SK-N-SH (cell line): ENCODE measurements around the gene CRISPLD2. TPM values are rescaled to one million over a fixed set of nuclear protein-coding genes. Genes with fewer than 3 reads are reported as not detected.

ENCODE experiments used
- CTCF ChIA-PET: fragments of 300-600, 350-600 bp; formaldehyde crosslinking; extraction: SDS; loops from one replicate; lab custom pipeline; 2021; lab: Yijun Ruan, JAX
- POLR2A ChIA-PET: fragments of 350-600 bp; sonication (Branson Sonifier 250); formaldehyde crosslinking; extraction: SDS; loops from one replicate; lab custom pipeline; 2020; ENCODE audit warnings: antibody characterized with exemption, inconsistent platforms; lab: Yijun Ruan, JAX
- DNase-seq: peaks from one replicate; pipeline ENCODE4 v3.0.0; 2012
- H2AFZ ChIP-seq: fragments of 200-600 bp; sonication (generic); 2 replicates; pipeline ENCODE4 v1.8.1; 2016; ENCODE audit warnings: antibody characterized with exemption, mild to moderate bottlenecking, low read depth
- H3F3A ChIP-seq: fragments of 200-600 bp; sonication (generic); replicated peaks from 2 replicates; pipeline ENCODE3; 2016; ENCODE audit warnings: antibody characterized with exemption, mild to moderate bottlenecking; ENCODE audit not compliant: insufficient read depth
- H3K27ac ChIP-seq, 2 experiments: fragments of 200-500 bp in 1 of 2; fragments of 200-600 bp in 1 of 2; sonication (Bioruptor generic) in 1 of 2; sonication (generic), shearing (Covaris generic) in 1 of 2; 2 replicates each; pipeline versions ENCODE4 v1.5.1 to v1.6.1; 2014 to 2016; ENCODE audit warnings: low read depth in 2 of 2, inconsistent platforms in 1 of 2, low read length in 1 of 2, mild to moderate bottlenecking in 1 of 2, mixed read lengths in 1 of 2
- H3K27me3 ChIP-seq: fragments of 200-600 bp; sonication (generic), shearing (Covaris generic); 2 replicates; pipeline ENCODE4 v1.6.1; 2016; ENCODE audit warnings: mixed run types; ENCODE audit not compliant: insufficient read depth
- H3K36me3 ChIP-seq, 2 experiments: fragments of 200-500 bp in 1 of 2; fragments of 200-600 bp in 1 of 2; sonication (Bioruptor generic) in 1 of 2; sonication (generic) in 1 of 2; replicated peaks in 1 of 2; 2 replicates each; pipeline versions ENCODE3 to v1.5.1; 2014 to 2016; ENCODE audit warnings: low read length in 1 of 2, mild to moderate bottlenecking in 1 of 2; ENCODE audit not compliant: insufficient read depth in 2 of 2, control insufficient read depth in 1 of 2
- H3K4me1 ChIP-seq, 2 experiments: fragments of 200-500 bp in 1 of 2; fragments of 200-600 bp in 1 of 2; sonication (Bioruptor generic) in 1 of 2; sonication (generic), shearing (Covaris generic) in 1 of 2; 2 replicates each; pipeline versions ENCODE4 v1.5.1 to v1.6.1; 2014 to 2016; ENCODE audit warnings: low read depth in 1 of 2, low read length in 1 of 2, mixed run types in 1 of 2; ENCODE audit not compliant: insufficient read depth in 2 of 2, control insufficient read depth in 1 of 2
- H3K4me2 ChIP-seq: fragments of 200-600 bp; sonication (generic), shearing (Covaris generic); 2 replicates; pipeline ENCODE4 v1.6.1; 2017; ENCODE audit warnings: mixed run types
- H3K4me3 ChIP-seq, 2 experiments: fragments of 200-500 bp in 1 of 2; fragments of 200-600 bp in 1 of 2; sonication (Bioruptor generic) in 1 of 2; sonication (generic), shearing (Covaris generic) in 1 of 2; 2 replicates each; pipeline versions ENCODE4 v1.5.1 to v1.8.1; 2014 to 2016; ENCODE audit warnings: low read depth in 2 of 2, inconsistent platforms in 1 of 2, low read length in 1 of 2, mild to moderate bottlenecking in 1 of 2, mixed read lengths in 1 of 2, moderate library complexity in 1 of 2
- H3K79me2 ChIP-seq: fragments of 200-600 bp; sonication (generic); 2 replicates; pipeline ENCODE4 v1.8.1; 2017; ENCODE audit warnings: mild to moderate bottlenecking; ENCODE audit not compliant: insufficient read depth
- H3K9ac ChIP-seq: fragments of 200-600 bp; sonication (generic); 2 replicates; pipeline ENCODE4 v1.6.1; 2017; ENCODE audit warnings: mixed run types
- H3K9me2 ChIP-seq: fragments of 200-600 bp; sonication (generic); 2 replicates; pipeline ENCODE4 v1.6.1; 2017; ENCODE audit warnings: mixed run types
- H3K9me3 ChIP-seq: fragments of 200-600 bp; sonication (generic); 2 replicates; pipeline ENCODE4 v1.6.1; 2017; ENCODE audit warnings: mixed run types, mild to moderate bottlenecking, moderate library complexity
- H4K20me1 ChIP-seq: fragments of 200-600 bp; sonication (generic); 2 replicates; pipeline ENCODE4 v1.6.1; 2017; ENCODE audit warnings: mild to moderate bottlenecking, mixed run types; ENCODE audit not compliant: insufficient read depth
- CHD2 ChIP-seq: fragments of 150-350 bp; IDR thresholded peaks from 2 replicates; pipeline ENCODE4 v1.6.1; 2018; ENCODE audit warnings: low read length; ENCODE audit not compliant: partially characterized antibody
- FOXJ3 ChIP-seq: sonication (generic); formaldehyde crosslinking; IDR thresholded peaks from 2 replicates; pipeline ENCODE4 v1.5.1; 2020; ENCODE audit warnings: mild to moderate bottlenecking, missing genetic modification reagents
- MXI1 ChIP-seq: IDR thresholded peaks from 2 replicates; pipeline ENCODE4 v1.6.1; 2012; ENCODE audit warnings: mild to moderate bottlenecking, low read depth, low read length, improper control_type of control experiment
- NRF1 ChIP-seq: IDR thresholded peaks from 2 replicates; pipeline ENCODE4 v1.6.1; 2012; ENCODE audit warnings: low read depth, mild to moderate bottlenecking, low read length
- SMC3 ChIP-seq: IDR thresholded peaks from 2 replicates; pipeline ENCODE4 v1.6.1; 2012; ENCODE audit warnings: low read depth, low read length, improper control_type of control experiment
- TCF12 ChIP-seq: IDR thresholded peaks from 2 replicates; pipeline ENCODE4 v1.4.0; 2012
- WGBS: methylation state at CpG from one replicate; pipeline ENCODE4 v1.1.6; 2017; ENCODE audit warnings: low lambda C conversion rate; 5-methylcytosine and 5-hydroxymethylcytosine counted together
- polyA plus RNA-seq, 3 experiments: library from polyadenylated mRNA; depleted of rRNA; stranded (reverse); fragments of >200 nt; gene quantifications; 2 replicates each; pipeline ENCODE4 v1.2.3, GENCODE V29; 2012
- TF ChIP-seq, protein P1 (sequence below): IDR thresholded peaks from 2 replicates; pipeline ENCODE4 v1.4.0; 2012; ENCODE audit warnings: low read depth
- TF ChIP-seq, protein P2 (sequence below): IDR thresholded peaks from 2 replicates; pipeline ENCODE4 v1.4.0; 2012; ENCODE audit warnings: low read depth, borderline replicate concordance

Gene CRISPLD2
- polyA plus RNA-seq, 1 of the 3 experiments (the other 2 are of a cell fraction), result 6.3 TPM

DNA sequence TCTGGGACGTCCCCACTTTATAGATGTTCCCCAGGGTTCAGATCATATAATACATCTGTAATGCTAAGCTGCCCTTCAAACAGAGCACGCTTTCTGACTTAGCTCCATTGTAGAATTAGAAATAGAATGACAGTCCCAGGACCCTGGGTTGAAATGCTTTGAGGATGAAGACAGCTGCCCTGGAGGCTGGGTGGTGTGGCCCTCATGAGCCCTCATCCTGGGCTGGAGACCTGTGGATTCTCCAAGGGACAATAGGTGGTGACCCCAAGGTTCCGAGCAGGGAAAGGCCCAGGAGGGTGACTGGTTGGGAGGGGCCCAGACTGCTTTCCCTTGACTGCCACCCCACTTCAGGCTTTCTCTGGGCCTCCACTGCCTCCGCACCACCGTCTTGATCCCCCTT lies 59.0 kb downstream of the CRISPLD2 start:
- Histone ChIP-seq H3K9me2 (no peaks in the 10 kb centered on the region), H3K79me2 (no peaks in the 10 kb centered on the region), H3K4me2 (no peak overlapping the region), H3K36me3 (peaks cover 0 to 5% of the 10 kb centered on the region in 2 experiments), H3K9ac (no peak overlapping the region), H3K9me3 (no peaks in the 10 kb centered on the region), H4K20me1 (no peaks in the 10 kb centered on the region), H3K27ac (no peak overlapping the region)
- WGBS, result 99% methylated on average over 5 of the region's 5 CpGs
- CTCF ChIA-PET, result no interaction called here
- POLR2A ChIA-PET, result no interaction called here
- DNase-seq, result no peak
- TF ChIP-seq, protein P1, sequence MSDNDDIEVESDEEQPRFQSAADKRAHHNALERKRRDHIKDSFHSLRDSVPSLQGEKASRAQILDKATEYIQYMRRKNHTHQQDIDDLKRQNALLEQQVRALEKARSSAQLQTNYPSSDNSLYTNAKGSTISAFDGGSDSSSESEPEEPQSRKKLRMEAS, result no peak
- TF ChIP-seq, protein P2, sequence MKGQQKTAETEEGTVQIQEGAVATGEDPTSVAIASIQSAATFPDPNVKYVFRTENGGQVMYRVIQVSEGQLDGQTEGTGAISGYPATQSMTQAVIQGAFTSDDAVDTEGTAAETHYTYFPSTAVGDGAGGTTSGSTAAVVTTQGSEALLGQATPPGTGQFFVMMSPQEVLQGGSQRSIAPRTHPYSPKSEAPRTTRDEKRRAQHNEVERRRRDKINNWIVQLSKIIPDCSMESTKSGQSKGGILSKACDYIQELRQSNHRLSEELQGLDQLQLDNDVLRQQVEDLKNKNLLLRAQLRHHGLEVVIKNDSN, result no peak
- no peak for TF ChIP-seq TCF12
- no peak for TF ChIP-seq MXI1
- no peak for TF ChIP-seq NRF1
- TF ChIP-seq, all 33 proteins: peak for 0
- Histone ChIP-seq H3K27me3 (no peaks in the 10 kb centered on the region), H3K4me1 (peaks cover 0 to 11% of the 10 kb centered on the region in 2 experiments; a peak in 2 of 4 replicates), H2AFZ (no peak overlapping the region), H3F3A (peaks cover 21% of the 10 kb centered on the region), H3K4me3 (no peak overlapping the region)

DNA sequence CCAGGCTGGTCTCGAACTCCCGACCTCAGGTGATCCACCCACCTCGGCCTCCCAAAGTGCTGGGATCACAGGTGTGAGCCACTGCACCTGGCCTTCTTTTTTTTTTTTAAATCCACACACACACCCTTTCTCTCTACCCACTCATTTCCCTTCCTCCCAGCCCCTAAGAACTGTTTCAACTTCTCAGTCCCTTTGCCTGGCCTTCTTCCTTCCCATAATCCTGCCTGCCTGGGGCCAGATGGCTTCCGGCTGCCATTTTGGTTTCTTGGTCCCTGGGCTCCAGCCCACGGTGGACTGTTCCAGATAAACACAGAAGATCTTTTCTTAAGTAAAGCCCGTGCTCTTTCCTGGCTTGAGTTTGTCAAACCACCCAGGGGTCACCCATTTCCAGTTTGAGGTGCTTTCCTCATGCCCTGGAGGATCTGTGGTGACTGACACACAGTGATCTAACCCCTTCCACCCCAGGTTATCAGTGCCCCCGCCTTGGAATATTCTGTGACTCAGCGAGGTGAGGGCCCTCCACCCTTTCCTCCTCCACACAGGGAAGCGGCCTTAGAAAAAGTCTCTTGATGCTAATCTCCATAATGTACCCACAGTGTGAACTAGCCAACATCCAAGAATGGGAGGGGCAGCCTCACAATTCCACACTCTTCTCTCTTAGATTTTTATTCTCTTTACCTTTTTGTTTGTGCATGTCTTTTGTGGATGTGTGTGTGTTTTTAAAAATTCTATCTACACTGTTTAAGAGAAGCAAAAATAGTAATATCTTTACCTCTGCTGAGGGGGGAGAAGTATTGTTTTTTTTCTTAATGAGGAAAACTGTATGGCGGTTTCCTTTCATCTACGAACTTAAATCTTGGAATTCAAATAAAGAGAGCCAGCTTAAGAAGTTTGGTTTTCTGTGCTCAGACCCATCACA lies 60.0 kb downstream of the CRISPLD2 start:
- Histone ChIP-seq H3K9me2 (no peaks in the 10 kb centered on the region), H3F3A (peaks cover 16% of the 10 kb centered on the region), H3K27me3 (no peaks in the 10 kb centered on the region), H3K4me1 (peaks cover 0 to 2% of the 10 kb centered on the region in 2 experiments; a peak in 1 of 4 replicates), H3K4me3 (no peak overlapping the region), H3K9me3 (no peaks in the 10 kb centered on the region), H4K20me1 (no peaks in the 10 kb centered on the region), H3K79me2 (no peaks in the 10 kb centered on the region), H2AFZ (no peak overlapping the region), H3K36me3 (peaks cover 0 to 5% of the 10 kb centered on the region in 2 experiments), H3K4me2 (no peak overlapping the region), H3K9ac (no peak overlapping the region), H3K27ac (no peak overlapping the region)
- POLR2A ChIA-PET, result no interaction called here
- DNase-seq, result no peak
- CTCF ChIA-PET, result interaction anchor here (0.9 to 2.1 kb wide), 2 partner anchors 9 to 16 kb away, joined by 3 to 4 read pairs; no protein-coding TSS in a partner anchor
- TF ChIP-seq TCF12 (peak; percentile 7; the same call in 1 of the 2 replicates), CHD2 (no peak), FOXJ3 (CRISPR knock-in tag) (no peak), SMC3 (no peak)
- WGBS, result 82% methylated on average over 11 of the region's 11 CpGs
